ENCODE measurements around the gene WFIKKN1. TPM values are rescaled to one million over a fixed set of nuclear protein-coding genes. Genes with fewer than 3 reads are reported as not detected.

WFIKKN1 gene
- total RNA-seq, 1 donor from 2014 or later: 1.5 TPM

GRCh38 chr16:631808-632358 lies 1.1 kb downstream of the WFIKKN1 start:
- no peaks in the 10 kb centered on the region for H3K27me3 ChIP-seq
- ATAC-seq (no peak), DNase-seq (no peak)
- TF ChIP-seq CTCF (IDR thresholded peaks at IDR 0.05): no peak
- H3K4me3 ChIP-seq: no peak overlapping the region
- peaks cover 16% of the 10 kb centered on the region for H3K4me1 ChIP-seq
- peaks cover 9% of the 10 kb centered on the region for H3K36me3 ChIP-seq
- intact Hi-C loops (cut with DNase I): no loop called here
- H3K27ac ChIP-seq: no peak overlapping the region
- H3K9me3 ChIP-seq: no peaks in the 10 kb centered on the region

- Histone ChIP-seq H3K27me3 (no peaks in the 10 kb centered on the region), H3K4me1 (peaks cover 22% of the 10 kb centered on the region), H3K4me3 (no peak overlapping the region), H3K36me3 (peaks cover 9% of the 10 kb centered on the region), H3K27ac (no peak overlapping the region), H3K9me3 (no peaks in the 10 kb centered on the region)
- DNase-seq (no peak), ATAC-seq (no peak)
- no peak for TF ChIP-seq CTCF (IDR thresholded peaks at IDR 0.05)
- intact Hi-C loops (cut with DNase I): no loop called here
These were observed 1.9 kb downstream of the WFIKKN1 start for GRCh38 chr16:632486-633335.

GRCh38 chr16:633336-634050 lies 2.7 kb downstream of the WFIKKN1 start:
- Histone ChIP-seq H3K9me3 (no peaks in the 10 kb centered on the region), H3K36me3 (peaks cover 9% of the 10 kb centered on the region), H3K4me3 (no peak overlapping the region), H3K27ac (no peak overlapping the region), H3K4me1 (peaks cover 23% of the 10 kb centered on the region), H3K27me3 (no peaks in the 10 kb centered on the region)
- DNase-seq (no peak), ATAC-seq (no peak)
- TF ChIP-seq CTCF (IDR thresholded peaks at IDR 0.05): no peak
- intact Hi-C loops (cut with DNase I): no loop called here

- H3K27me3 ChIP-seq: no peaks in the 10 kb centered on the region
- DNase-seq (no peak), ATAC-seq (no peak)
- H3K27ac ChIP-seq: no peak overlapping the region
- H3K36me3 ChIP-seq: peaks cover 3% of the 10 kb centered on the region
- no peak for TF ChIP-seq CTCF (IDR thresholded peaks at IDR 0.05)
- intact Hi-C loops (cut with DNase I): no loop called here
- peaks cover 23% of the 10 kb centered on the region for H3K4me1 ChIP-seq
- H3K4me3 ChIP-seq: no peak overlapping the region
- H3K9me3 ChIP-seq: no peaks in the 10 kb centered on the region
These were observed 3.4 kb downstream of the WFIKKN1 start for GRCh38 chr16:634051-634670.

GRCh38 chr16:634996-635395 lies 4.2 kb downstream of the WFIKKN1 start:
- Histone ChIP-seq H3K27me3 (no peaks in the 10 kb centered on the region), H3K27ac (no peak overlapping the region), H3K36me3 (no peaks in the 10 kb centered on the region), H3K4me3 (peak overlapping the region; percentile 93), H3K4me1 (peaks cover 20% of the 10 kb centered on the region), H3K9me3 (no peaks in the 10 kb centered on the region)
- ATAC-seq: no peak
- DNase-seq: no peak
- intact Hi-C loops (cut with DNase I): no loop called here
- TF ChIP-seq CTCF (IDR thresholded peaks at IDR 0.05): no peak
